ENCODE measurements around the gene ACOT7.

ACOT7 gene

GRCh38 chr1:6343506-6344405 is 49.8 kb downstream of the ACOT7 start:
- DNase-seq (ENCODE audit: low read depth) = peak; percentile 53

- no peak for DNase-seq (ENCODE audit: low read depth)
These were observed 51.5 kb downstream of the ACOT7 start for GRCh38 chr1:6342056-6342455.

GRCh38 chr1:6338695-6339094 is 54.9 kb downstream of the ACOT7 start:
- no peak for DNase-seq (ENCODE audit: low read depth)

GRCh38 chr1:6336776-6337622 is 56.6 kb downstream of the ACOT7 start:
- no peak for DNase-seq (ENCODE audit: low read depth)

- no peak for DNase-seq (ENCODE audit: low read depth)
These were observed 59.1 kb downstream of the ACOT7 start for GRCh38 chr1:6334261-6334993.

GRCh38 chr1:6332821-6333220 is 60.7 kb downstream of the ACOT7 start:
- DNase-seq (ENCODE audit: low read depth) = no peak

- DNase-seq (ENCODE audit: low read depth) = no peak
These were observed 61.9 kb downstream of the ACOT7 start for GRCh38 chr1:6331543-6332273.

- peak; percentile 65 for DNase-seq (ENCODE audit: low read depth)
These were observed 63.1 kb downstream of the ACOT7 start for GRCh38 chr1:6330410-6330911.

GRCh38 chr1:6329851-6330250 is 63.7 kb downstream of the ACOT7 start:
- DNase-seq (ENCODE audit: low read depth) = no peak

- DNase-seq (ENCODE audit: low read depth) = no peak
These were observed 64.2 kb downstream of the ACOT7 start for GRCh38 chr1:6329396-6329795.

GRCh38 chr1:6328696-6329095 is 64.9 kb downstream of the ACOT7 start:
- no peak for DNase-seq (ENCODE audit: low read depth)

GRCh38 chr1:6328091-6328490 is 65.5 kb downstream of the ACOT7 start:
- no peak for DNase-seq (ENCODE audit: low read depth)

GRCh38 chr1:6325482-6325881 is 68.1 kb downstream of the ACOT7 start:
- DNase-seq (ENCODE audit: low read depth) = no peak

- DNase-seq (ENCODE audit: low read depth) = no peak
These were observed 71.4 kb downstream of the ACOT7 start for GRCh38 chr1:6322161-6322560.

GRCh38 chr1:6321205-6321604 is 72.4 kb downstream of the ACOT7 start:
- no peak for DNase-seq (ENCODE audit: low read depth)

- DNase-seq (ENCODE audit: low read depth) = no peak
These were observed 76.3 kb downstream of the ACOT7 start for GRCh38 chr1:6317098-6317760.

- no peak for DNase-seq (ENCODE audit: low read depth)
These were observed 77.1 kb downstream of the ACOT7 start for GRCh38 chr1:6316240-6317097.

GRCh38 chr1:6314503-6314902 is 79.1 kb downstream of the ACOT7 start:
- DNase-seq (ENCODE audit: low read depth) = no peak

GRCh38 chr1:6313393-6314200 is 80.0 kb downstream of the ACOT7 start:
- DNase-seq (ENCODE audit: low read depth) = no peak

Data from stromal cell of bone marrow (primary cell).